ENCODE results near the gene FUT1. TPM values are rescaled to one million over a fixed set of nuclear protein-coding genes. Genes with fewer than 3 reads are reported as not detected.
A peak's percentile ranks its signal among the peaks of the same experiment; 100 is the strongest.

FUT1 gene
- total RNA-seq, 1 experiment from 2014 or later = 11.5 TPM

DNA sequence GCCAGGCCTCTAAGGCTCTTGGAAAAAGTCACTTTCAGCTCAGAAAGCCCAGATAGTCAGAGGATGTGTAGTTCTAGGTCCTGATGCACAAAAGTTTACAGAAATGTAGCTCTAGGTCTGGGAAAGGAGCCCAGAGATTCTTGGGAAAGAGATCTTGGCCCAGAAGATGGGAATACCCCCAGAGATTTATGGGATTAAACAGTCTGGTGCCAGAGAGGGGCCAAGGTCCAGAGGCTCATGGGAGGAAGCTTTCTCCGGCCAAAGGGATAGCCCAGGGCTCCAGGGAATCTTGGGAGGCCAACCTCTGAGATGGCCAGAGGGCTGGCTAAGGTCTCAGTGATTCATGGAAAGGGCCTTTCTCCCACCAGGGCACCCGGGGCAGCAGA, 43.2 kb upstream of the FUT1 start:
- no peaks in the 10 kb centered on the region for H3K9me3 Mint-ChIP-seq
- H3K4me3 Mint-ChIP-seq = peak overlapping the region; percentile 96
- DNase-seq (ENCODE audit: low spot score) = no peak
- H3K27ac Mint-ChIP-seq = peak overlapping the region; percentile 98; the same call in 1 of the 2 replicates
- H3K36me3 Mint-ChIP-seq = no peaks in the 10 kb centered on the region
- CTCF ChIA-PET = interaction anchor here (0.5 to 6.7 kb wide), 54 partner anchors 8 to 403 kb away, joined by 3 to 132 read pairs (median 5); partner anchors contain the start of genes BCAT2, CA11, GYS1 and HSD17B14
- POLR2A ChIA-PET = interaction anchor here (0.6 to 1.6 kb wide), 8 partner anchors 11 to 899 kb away, joined by 3 to 11 read pairs (median 4); no protein-coding TSS in a partner anchor
- H3K27me3 Mint-ChIP-seq (ENCODE audit: low read depth) = no peaks in the 10 kb centered on the region; the same call in none of the 2 replicates
- TF ChIP-seq ZNF416 (CRISPR knock-in tag; IDR thresholded peaks at IDR 0.05) (no peak), ZNF317 (CRISPR knock-in tag; IDR thresholded peaks at IDR 0.05; ENCODE audit: borderline replicate concordance, low read depth) (no peak), MXD4 (CRISPR knock-in tag; IDR thresholded peaks at IDR 0.05; ENCODE audit: borderline replicate concordance) (no peak), SMAD3 (CRISPR knock-in tag; IDR thresholded peaks at IDR 0.05; ENCODE audit: borderline replicate concordance) (no peak), RELA (CRISPR knock-in tag; IDR thresholded peaks at IDR 0.05; ENCODE audit: borderline replicate concordance) (no peak), SOX15 (CRISPR knock-in tag; IDR thresholded peaks at IDR 0.05) (no peak), CREM (CRISPR knock-in tag; IDR thresholded peaks at IDR 0.05) (no peak), PREB (CRISPR knock-in tag; IDR thresholded peaks at IDR 0.05; ENCODE audit: borderline replicate concordance) (no peak), HMGXB4 (CRISPR knock-in tag; IDR thresholded peaks at IDR 0.05) (no peak), NFYB (CRISPR knock-in tag; conservative IDR thresholded peaks at IDR 0.05; ENCODE audit: low read depth) (no peak)
- TF ChIP-seq, protein P1, sequence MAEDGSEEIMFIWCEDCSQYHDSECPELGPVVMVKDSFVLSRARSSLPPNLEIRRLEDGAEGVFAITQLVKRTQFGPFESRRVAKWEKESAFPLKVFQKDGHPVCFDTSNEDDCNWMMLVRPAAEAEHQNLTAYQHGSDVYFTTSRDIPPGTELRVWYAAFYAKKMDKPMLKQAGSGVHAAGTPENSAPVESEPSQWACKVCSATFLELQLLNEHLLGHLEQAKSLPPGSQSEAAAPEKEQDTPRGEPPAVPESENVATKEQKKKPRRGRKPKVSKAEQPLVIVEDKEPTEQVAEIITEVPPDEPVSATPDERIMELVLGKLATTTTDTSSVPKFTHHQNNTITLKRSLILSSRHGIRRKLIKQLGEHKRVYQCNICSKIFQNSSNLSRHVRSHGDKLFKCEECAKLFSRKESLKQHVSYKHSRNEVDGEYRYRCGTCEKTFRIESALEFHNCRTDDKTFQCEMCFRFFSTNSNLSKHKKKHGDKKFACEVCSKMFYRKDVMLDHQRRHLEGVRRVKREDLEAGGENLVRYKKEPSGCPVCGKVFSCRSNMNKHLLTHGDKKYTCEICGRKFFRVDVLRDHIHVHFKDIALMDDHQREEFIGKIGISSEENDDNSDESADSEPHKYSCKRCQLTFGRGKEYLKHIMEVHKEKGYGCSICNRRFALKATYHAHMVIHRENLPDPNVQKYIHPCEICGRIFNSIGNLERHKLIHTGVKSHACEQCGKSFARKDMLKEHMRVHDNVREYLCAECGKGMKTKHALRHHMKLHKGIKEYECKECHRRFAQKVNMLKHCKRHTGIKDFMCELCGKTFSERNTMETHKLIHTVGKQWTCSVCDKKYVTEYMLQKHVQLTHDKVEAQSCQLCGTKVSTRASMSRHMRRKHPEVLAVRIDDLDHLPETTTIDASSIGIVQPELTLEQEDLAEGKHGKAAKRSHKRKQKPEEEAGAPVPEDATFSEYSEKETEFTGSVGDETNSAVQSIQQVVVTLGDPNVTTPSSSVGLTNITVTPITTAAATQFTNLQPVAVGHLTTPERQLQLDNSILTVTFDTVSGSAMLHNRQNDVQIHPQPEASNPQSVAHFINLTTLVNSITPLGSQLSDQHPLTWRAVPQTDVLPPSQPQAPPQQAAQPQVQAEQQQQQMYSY (CRISPR knock-in tag; IDR thresholded peaks at IDR 0.05) = no peak
- TF ChIP-seq, protein P2, sequence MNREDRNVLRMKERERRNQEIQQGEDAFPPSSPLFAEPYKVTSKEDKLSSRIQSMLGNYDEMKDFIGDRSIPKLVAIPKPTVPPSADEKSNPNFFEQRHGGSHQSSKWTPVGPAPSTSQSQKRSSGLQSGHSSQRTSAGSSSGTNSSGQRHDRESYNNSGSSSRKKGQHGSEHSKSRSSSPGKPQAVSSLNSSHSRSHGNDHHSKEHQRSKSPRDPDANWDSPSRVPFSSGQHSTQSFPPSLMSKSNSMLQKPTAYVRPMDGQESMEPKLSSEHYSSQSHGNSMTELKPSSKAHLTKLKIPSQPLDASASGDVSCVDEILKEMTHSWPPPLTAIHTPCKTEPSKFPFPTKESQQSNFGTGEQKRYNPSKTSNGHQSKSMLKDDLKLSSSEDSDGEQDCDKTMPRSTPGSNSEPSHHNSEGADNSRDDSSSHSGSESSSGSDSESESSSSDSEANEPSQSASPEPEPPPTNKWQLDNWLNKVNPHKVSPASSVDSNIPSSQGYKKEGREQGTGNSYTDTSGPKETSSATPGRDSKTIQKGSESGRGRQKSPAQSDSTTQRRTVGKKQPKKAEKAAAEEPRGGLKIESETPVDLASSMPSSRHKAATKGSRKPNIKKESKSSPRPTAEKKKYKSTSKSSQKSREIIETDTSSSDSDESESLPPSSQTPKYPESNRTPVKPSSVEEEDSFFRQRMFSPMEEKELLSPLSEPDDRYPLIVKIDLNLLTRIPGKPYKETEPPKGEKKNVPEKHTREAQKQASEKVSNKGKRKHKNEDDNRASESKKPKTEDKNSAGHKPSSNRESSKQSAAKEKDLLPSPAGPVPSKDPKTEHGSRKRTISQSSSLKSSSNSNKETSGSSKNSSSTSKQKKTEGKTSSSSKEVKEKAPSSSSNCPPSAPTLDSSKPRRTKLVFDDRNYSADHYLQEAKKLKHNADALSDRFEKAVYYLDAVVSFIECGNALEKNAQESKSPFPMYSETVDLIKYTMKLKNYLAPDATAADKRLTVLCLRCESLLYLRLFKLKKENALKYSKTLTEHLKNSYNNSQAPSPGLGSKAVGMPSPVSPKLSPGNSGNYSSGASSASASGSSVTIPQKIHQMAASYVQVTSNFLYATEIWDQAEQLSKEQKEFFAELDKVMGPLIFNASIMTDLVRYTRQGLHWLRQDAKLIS (CRISPR knock-in tag; IDR thresholded peaks at IDR 0.05; ENCODE audit: borderline replicate concordance) = no peak
- H3K4me1 Mint-ChIP-seq = peaks cover 18% of the 10 kb centered on the region
- no peak for ATAC-seq

DNA sequence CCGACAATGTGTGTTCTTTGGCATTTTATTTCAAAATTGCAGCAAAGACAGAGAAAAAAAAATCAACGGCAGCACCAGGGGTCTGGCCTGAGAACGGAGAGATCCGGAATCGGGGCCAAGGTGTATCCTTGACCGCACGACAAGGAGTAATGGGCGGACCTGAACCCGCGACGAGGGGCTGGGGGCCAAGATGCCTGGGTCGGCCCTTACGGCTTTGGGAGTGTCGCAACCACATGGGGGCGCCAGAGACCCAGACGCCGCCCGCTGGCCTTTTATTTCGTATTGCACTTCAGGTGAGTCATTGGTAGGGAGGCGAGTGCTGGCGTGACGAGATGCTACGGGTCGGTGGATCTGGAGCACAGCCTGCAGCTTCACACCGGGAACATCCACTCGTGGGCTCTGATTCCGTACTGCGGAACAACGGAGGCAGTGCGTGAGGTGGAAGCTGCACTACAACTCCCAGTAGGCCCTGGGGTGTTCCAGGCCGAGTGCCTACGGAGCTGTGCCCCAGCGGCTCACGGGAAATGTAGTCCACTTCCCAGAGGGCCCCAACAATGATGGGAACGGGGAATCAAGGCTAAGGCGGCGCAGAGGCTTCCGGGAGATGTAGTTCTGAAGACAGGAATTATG, 42.7 kb upstream of the FUT1 start:
- Mint-ChIP-seq H3K9me3 (no peaks in the 10 kb centered on the region), H3K36me3 (no peaks in the 10 kb centered on the region), H3K27ac (peak overlapping the region; percentile 98), H3K4me1 (peaks cover 18% of the 10 kb centered on the region), H3K4me3 (peak overlapping the region; percentile 96), H3K27me3 (ENCODE audit: low read depth) (no peaks in the 10 kb centered on the region; the same call in none of the 2 replicates)
- peak; percentile 96 for ATAC-seq
- CTCF ChIA-PET = interaction anchor here (0.5 to 6.7 kb wide), 54 partner anchors 8 to 404 kb away, joined by 3 to 132 read pairs (median 5); partner anchors contain the start of genes BCAT2, CA11, GYS1 and HSD17B14
- peak; percentile 94 for DNase-seq (ENCODE audit: low spot score)
- POLR2A ChIA-PET = interaction anchor here (0.5 to 1.6 kb wide), 9 partner anchors 11 to 899 kb away, joined by 3 to 11 read pairs (median 3); no protein-coding TSS in a partner anchor
- TF ChIP-seq TEAD1 (CRISPR knock-in tag; IDR thresholded peaks at IDR 0.05) (peak; percentile 70), ZNF121 (CRISPR knock-in tag; IDR thresholded peaks at IDR 0.05) (0 out of 2 replicates have a peak, but pooled peaks have one; percentile 11), HMGXB4 (CRISPR knock-in tag; IDR thresholded peaks at IDR 0.05) (peak; percentile 81), CDX4 (CRISPR knock-in tag; IDR thresholded peaks at IDR 0.05; ENCODE audit: borderline replicate concordance) (no peak), FOXK1 (CRISPR knock-in tag; IDR thresholded peaks at IDR 0.05) (peak; percentile 76), CREM (CRISPR knock-in tag; IDR thresholded peaks at IDR 0.05) (0 out of 2 replicates have a peak, but pooled peaks have one; percentile 36), ETV6 (CRISPR knock-in tag; IDR thresholded peaks at IDR 0.05) (0 out of 2 replicates have a peak, but pooled peaks have one; percentile 48), JAZF1 (CRISPR knock-in tag; IDR thresholded peaks at IDR 0.05) (no peak)
